GM06990 (cell line): ENCODE results near the gene DLK2.

Experiments used
- DNase-seq: peaks from one replicate; pipeline ENCODE4 v3.0.0-alpha.2; 2011; ENCODE audit not compliant: insufficient read length; ENCODE audit errors: extremely low read depth
- H3K27me3 ChIP-seq: replicated peaks from 2 replicates; pipeline ENCODE4 v1.6.0; 2011; ENCODE audit warnings: low read length; ENCODE audit not compliant: control insufficient read depth, insufficient read depth
- H3K36me3 ChIP-seq: 2 replicates; pipeline ENCODE4 v1.5.1; 2011; ENCODE audit warnings: low read length; ENCODE audit not compliant: control insufficient read depth, insufficient read depth
- H3K4me3 ChIP-seq: replicated peaks from 2 replicates; pipeline ENCODE4 v1.5.1; 2011; ENCODE audit warnings: low read depth, mild to moderate bottlenecking, control low read depth, low read length
- CTCF ChIP-seq: IDR thresholded peaks from 2 replicates; pipeline ENCODE4 v1.5.1; 2011; ENCODE audit warnings: low read length, control low read depth, mild to moderate bottlenecking, inconsistent platforms; ENCODE audit not compliant: insufficient read depth, poor library complexity, severe bottlenecking

DLK2 gene

GRCh38 chr6:43402820-43403219 lies 52.5 kb downstream of the DLK2 start:
- Histone ChIP-seq H3K36me3 (no peaks in the 10 kb centered on the region), H3K27me3 (no peaks in the 10 kb centered on the region), H3K4me3 (no peak overlapping the region)
- TF ChIP-seq CTCF, result no peak
- DNase-seq, result no peak

- Histone ChIP-seq H3K4me3 (no peak overlapping the region), H3K27me3 (no peaks in the 10 kb centered on the region), H3K36me3 (no peaks in the 10 kb centered on the region)
- DNase-seq, result no peak
- no peak for TF ChIP-seq CTCF
Observed at GRCh38 chr6:43401730-43402129, 53.6 kb downstream of the DLK2 start.
